NK-92 (cell line): ENCODE data around the gene MARF1.
"Not testable (repeated sequence)": the region's sequence is repeated elsewhere in the genome, so short reads cannot be mapped to it uniquely, and the experiment has no call there.

Experiments used
- DNase-seq: peaks from one replicate; lab custom pipeline; 2025; ENCODE audit not compliant: unreplicated experiment; lab: John Stamatoyannopoulos, UW

MARF1 gene

DNA sequence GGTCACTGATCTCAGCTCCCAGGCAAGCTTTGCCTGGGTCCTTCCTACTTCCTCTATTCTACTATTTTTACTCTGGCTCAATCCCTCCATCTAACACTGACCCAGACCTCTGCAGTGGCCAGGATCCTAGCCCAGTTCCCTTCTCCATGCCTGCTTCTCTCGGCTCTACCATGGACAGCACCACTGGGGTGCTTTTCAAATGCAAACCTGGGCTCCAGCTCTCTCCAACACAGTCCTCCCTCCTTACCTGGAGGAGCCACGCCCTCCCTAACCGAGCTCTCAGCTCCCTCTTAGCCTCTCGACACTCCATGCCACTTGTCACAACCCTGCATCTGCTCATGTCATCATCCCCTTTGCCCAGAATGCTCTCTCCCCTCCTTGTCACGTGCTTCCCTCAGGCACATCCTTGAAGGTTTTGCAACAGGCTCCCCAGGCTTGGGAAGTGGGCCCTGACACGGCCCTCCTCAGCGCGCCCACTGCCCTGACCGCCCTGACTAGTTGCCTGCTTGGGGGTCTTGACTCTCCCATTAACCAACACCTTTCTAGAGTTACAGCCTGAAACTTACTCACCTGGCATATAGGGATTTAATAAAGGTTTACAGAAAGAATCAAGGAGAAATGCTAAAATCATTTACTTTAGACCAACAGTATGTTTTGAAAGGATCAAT is 41.6 kb downstream of the MARF1 start:
- no peak for DNase-seq

DNA sequence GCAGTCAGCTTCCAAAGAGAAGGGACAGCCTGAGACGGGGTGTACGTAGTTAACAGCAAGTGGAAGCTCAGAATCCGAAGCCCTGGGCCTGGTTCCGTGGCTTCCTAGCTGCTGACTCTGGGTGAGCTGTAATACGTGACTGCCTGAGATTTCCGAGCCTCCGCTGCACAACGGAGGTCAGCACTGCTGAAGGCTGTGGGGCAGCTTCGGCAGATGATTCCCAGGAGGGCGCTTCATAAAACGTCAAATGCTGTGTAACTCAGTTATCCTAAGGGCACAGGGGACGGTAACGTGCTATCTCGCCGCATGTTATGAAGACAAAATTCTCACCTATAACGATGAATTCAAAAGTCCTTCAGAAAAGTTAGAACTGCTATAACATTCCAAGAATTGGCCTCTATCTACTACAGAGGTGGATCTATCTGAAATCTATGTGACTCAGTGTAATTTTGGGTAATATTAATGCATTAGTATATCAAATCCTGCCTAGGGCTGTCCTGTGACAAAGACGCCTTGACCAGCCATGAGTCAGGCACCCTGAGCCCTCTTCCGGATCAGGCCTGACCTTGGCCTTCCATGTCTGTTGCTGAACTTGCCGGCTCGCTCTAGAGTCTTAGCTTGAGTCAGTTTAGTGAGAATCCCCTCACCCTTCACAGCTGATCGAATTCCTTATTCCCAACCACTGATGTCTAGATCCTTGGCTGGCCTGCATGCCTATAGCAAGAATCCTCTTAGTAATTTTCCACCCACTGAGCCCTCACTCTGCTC is 43.5 kb downstream of the MARF1 start:
- DNase-seq: no peak

DNA sequence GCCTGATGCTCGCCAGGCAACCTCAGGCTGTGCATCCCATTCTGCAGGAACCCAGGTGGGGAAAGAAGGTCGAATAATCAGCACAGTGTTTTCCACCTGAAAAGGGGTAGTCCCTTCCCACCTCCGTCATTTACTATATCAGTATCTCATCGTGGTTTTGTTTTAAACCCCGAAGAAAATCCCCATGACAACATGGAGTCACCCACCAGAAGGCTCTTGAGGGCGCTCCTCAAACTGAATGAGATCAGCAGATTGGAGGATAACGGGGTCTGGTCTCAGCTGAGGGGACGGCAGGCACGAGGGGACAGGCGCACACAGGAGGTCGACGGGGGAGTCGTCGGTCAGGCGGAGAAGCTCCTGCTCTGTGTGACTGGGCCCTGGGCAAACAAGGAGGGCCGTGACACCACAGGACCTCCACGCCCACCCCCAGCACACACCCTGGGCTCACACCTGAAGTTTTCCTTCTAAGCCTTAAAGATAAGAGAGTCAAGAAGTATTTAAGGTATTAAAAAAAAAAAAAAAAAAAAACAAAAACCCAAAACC is 44.2 kb downstream of the MARF1 start:
- DNase-seq: no peak

DNA sequence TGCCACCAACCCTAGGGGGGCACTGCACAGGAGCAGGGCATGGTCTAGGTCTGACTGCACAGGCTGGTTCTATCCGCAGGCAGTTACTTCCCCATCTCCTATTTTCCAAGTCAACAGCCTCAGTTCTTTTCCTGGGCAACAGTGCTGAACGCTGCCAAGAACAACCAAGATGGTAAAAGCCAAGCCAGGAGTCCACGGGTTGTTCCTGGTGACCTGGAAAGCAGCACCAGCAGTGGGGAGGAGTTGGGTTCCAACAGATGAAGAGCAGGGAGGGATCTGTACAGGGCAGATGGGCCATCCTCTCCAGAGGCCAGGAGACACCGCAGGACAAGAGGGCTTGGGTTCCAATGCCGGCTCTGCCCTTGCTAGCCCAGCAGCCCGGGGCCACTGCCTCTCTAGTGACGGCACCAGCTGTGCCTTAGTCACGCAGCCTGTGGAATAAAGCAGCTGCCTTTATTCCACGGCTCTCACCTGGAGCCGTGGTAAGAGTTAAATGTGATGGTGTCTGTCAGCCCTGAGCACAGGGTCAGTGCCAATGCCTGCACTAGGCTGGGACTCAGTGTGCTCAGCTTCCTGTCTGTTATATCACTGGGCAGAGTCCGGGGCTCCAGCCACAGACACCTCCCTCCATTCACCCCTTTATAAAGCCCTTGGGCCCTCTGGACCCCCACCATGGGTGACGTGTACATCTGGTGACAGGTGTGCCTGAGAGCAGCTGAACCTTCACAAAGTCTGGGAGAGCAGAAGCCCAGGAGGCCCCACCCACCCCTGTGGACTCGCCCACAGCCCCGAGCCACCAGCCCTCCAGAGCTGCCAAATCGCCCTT is 44.9 kb downstream of the MARF1 start:
- DNase-seq: no peak

DNA sequence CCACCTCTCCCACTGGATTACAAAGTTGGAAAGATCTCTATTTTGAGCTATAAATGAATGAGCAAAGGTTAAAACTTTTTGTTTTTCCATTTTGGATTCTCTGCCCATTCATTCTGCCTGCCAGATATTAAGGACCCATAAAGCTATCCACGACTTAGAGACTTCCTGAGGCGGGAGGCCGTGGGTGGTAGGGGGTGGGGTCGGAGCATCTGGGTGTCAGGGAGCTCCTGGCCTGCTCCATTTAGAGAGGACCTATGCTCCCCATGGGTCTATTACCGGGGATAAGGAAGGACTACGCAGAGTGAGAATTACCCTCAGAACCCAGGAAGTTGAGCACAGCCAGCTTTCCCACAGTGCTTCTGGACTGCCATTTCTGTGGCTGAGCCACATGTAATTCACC is 45.8 kb downstream of the MARF1 start:
- no peak for DNase-seq

DNA sequence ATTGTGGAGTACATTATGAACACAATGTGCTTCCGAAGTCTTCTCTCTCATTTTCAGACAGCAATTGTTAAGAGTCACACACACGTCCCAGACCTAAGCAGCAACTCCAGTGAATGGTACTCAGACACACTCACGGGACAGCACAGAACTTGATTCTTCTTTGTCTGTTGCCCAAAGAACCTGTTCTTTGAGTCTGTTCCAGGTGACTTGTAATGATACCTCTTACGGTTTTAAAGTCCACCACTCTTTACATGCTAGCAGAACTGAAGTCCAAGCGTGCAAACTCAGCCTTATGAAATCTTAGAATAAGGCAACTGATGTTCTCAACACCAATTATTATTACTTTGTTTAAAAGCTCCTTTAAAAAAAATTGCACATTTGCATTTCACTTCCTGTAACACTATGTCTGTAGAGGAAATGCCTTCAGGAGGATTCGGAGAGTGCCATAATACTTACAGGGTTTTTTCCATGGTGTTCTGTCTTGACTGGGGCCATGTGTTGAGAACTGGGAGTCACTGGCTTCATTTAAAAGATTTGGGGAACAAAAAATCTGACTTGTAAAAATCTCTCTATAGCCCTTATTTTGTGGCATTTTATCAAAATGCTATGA is 48.1 kb downstream of the MARF1 start:
- DNase-seq: no peak

DNA sequence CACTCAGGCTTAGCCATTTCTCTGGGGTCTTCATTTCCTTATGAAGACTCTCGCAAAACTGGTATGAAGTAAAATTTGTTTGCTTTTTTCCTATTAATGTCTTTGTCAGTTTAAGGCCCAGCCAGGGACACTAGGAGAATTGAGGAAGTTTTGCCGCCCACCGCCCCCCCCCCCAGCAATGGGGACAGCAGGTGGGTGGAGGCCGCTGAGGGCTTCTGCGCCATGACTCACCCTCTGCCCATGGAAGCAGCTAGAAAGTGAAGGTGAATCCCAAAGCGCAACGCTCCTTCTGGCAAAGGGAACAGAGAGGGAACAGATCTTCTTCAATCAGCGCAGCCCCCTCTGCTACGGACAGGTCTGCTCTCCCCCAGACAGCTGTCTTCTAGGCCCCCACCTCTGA is 49.7 kb downstream of the MARF1 start:
- DNase-seq: no peak

DNA sequence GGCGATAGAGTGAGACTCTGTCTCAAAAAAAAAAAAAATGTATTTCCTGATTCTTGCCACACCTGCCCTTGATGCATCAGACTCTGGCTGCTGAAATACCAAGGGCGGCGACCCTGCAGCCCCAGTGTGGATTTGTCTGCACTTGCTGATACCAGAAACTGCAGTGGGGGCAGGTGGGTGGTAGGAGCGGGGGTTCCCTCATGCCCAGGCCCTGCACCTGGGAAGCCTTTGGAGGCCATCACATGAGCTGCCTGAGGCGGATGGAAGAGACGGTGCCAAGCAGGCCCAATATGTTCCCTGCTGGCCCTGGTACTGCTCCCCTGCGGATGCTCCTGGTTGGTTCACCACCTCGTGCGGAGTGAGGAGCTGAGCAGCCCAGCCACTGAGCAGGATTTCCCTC is 50.6 kb downstream of the MARF1 start:
- DNase-seq: no peak

DNA sequence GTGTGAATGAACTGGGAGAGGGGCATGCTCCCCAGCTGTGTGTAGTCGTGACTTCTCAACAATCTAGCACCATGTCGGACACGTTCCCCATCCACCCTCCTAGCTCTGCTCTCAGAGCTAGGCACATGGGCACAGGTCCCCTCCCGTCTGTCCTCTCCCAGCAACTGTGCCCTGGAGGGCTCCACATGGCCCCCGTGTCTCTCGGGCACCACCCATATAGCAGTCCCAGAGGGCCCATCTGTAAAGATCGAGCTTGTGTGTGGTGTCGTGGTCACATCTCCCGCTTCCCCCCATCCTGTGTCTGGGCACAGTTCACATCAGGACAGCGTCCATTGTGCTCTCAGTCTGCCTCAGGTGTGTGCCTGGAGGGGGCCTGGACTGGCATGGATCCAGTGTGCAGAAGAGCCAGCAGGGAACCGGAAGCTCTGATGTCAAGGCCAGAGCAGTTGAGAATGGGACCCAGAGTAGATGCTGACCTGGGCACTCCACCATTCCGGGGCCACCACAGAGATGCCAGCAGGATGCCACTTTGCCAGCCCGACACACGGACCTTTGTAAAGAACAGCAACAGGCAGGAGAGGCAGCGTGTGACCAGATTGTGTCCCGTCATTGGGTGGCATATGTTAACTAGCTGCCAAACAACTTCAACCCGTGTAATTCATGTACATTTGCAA is 55.7 kb downstream of the MARF1 start:
- no peak for DNase-seq

DNA sequence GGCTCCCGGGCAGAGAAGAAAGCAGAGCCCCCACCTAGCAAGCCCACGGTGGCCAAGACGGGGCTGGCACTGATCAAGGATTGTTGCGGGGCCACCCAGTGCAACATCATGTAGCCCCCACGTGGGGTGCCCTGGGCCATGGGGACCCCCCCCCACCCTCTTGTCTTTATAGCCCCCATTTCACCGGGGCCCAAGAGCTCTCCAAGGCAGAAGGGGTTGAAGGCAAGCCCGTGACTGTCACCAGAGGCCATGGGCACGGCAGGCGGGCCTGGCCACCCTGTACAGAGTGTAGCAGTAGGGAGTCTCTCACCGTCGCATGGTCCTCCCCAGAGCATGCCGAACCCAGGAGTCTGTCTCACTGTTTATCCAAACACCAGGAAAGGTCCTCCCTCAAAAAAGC is 56.2 kb downstream of the MARF1 start:
- no peak for DNase-seq

DNA sequence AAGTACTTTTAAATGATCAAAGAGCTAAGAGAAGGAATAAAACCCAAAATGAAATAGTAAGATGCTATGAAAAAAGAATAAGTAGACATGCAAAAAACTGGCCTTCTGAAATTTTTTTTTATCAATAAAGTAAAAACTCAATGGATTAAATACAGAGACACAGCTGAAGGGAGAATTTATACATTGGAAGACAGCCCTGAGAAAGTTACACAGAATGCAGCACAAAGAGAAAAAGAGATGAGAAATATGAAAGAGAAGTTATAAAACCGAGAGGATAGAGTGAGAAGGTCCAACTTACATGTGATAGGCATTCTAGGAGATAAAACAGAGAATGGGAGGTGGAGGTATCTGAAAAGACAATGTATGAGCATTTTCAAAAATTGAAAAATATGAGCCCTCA is 57.0 kb downstream of the MARF1 start:
- no peak for DNase-seq

DNA sequence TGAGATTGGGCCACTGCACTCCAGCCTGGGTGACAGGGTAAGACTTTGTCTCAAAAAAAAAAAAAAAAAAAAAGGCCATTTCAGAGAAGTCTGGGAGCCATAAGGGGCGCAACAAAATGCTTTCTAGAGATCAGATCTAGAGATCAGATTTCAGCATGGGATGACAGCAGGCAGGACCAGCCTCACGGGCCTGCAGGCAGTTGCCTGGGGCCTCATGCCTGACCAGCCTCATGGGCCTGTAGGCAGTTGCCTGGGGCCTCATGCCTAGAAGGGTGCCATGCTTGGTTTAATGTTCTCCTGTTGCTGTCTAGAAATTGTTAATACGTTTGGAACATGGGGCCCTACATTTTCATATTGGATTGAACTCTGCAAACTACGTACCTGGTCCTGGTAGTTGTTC is 59.4 kb downstream of the MARF1 start:
- no peak for DNase-seq

DNA sequence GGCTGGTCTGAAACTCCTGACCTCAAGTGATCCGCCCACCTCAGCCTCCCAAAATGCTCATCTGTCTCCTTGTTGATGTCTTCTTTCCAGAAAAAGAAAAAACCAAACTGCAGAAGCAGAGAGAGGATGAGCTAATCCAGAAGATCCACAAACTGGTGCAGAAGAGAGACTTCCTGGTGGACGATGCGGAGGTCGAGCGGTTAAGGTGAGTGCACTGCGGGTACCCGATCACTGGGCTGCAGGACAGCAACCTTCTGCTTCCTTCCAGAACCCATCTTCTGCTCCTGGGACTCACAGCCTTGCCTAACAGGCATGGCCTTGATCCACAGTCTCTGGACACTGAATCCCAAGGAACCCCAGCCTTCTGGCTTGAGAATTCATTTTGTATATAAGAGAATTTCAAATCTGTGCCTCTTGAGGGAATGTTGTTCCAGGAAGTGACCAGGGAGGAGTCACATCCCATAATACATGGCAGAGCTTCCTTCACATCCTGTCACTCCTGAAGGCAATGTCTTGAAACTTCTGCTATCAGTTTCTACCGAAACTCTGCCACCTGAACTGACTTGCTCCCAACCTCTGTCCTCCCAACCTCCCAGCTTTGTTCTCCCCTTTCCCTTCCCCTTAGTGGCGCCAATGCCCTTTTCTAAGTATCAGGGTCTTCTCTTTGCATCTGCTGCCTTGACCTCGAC is 61.7 kb downstream of the MARF1 start:
- no peak for DNase-seq

DNA sequence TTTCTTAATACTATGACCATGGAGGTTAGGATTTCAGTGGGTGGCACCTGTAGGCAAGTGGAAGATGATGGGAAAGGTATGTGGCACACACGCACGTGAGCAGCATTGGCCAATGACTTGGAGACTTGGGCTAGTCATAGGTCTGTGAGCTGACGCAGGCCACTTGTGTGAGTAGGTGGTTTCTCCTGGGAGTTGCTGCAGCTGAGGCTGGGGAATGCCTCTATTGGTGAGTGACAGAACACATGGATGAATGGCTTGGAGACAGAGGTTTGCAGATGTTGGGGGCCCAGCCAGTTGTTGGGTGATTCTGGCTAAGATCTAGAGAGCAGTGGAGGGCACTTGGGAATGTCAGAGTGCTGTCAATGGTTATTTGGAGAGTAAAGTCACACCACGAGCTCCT is 64.1 kb downstream of the MARF1 start:
- no peak for DNase-seq

DNA sequence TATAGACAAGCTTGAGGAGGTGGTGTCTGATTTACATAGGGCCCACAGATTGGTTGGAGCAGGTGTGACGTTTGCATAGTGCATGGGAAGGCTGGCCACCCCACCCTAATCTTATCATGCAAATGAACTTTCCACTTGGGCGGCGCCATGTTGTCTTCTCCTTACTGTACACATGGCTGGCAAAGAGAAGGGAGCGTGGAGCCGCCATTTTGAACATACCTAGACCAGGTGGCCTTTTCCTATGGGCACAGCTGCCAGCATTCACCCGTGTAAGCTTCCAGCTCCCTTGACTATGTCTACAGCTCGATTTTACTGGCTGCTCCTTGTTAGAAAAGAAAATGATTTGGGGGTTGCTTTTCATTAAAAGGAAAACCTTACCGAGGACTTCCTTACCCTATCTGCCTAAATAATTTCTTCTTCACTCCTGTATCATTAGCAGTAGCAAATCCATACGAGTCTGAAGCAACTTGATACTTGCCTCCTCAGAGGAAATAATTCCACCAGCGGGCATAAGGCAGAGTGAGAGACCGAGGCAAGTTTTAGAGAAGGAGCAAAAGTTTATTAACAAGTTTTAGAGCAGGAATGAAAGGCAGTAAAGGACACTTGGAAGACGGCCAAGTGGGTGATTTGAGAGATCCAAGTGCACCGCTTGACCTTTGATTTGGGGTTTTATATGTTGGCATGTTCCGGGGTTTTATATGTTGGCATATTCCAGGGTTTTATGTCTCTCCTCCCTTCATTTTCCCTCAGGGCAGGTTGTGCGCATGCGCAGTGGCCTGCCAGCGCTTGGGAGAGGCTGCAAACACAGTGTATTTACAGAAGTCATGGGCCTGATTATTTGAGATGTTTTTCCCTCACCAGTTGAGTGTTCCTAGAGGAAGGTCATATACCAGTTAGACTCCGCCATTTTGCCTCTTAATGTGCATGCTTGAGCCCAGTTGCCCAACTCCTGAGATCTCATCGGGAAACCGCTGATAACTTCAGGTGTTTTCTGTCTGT is 65.7 kb downstream of the MARF1 start:
- DNase-seq: no peak

DNA sequence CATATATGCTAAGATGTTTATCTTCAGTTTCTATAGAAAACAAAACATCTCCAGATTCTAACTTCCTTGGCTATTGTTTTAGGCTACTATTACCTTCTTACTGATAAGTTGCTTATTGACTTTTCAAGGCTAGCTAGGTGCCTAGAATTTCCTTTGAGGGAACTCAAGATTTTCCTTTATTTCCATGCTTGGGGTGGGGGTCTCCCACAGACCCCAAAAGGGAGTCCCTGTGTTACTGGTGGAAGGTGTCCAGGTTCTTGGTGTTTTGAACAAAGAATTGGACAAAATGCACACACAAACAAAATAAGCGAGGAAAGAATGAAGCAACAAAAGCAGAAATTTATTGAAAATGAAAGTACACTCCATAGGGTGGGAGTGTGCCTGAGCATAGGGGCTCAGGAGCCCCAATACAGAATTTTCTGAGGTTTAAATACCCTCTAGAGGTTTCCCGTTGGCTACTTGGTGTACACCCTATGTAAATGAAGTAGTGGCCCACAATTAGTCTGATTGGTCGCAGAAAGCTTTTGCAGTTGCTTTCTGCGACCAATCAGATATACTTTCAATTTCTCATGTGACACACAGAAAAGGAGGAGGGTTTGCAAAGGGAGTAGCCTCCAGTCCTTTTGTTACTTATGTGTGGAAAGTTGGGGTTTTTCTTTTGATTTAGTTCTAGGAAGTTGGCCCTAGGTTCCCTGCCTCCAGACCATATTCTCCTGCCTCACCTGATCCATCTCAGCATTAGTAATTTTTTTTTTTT is 67.5 kb downstream of the MARF1 start:
- DNase-seq: no peak

DNA sequence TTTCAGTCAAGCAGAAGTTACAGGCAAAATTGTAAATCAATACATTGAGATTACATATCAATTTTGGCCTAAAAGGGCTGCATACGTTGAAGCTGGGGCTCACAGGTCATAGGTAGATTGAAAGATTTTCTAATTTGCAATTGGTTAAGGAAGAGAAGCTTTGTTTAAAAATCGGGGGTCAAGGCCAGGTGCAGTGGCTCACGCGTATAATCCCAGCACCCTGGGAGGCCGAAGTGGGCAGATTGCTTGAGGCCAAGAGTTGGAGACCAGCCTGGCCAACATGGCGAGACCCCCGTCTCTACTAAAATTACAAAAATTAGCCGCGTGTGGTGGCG is 68.4 kb downstream of the MARF1 start:
- no peak for DNase-seq

DNA sequence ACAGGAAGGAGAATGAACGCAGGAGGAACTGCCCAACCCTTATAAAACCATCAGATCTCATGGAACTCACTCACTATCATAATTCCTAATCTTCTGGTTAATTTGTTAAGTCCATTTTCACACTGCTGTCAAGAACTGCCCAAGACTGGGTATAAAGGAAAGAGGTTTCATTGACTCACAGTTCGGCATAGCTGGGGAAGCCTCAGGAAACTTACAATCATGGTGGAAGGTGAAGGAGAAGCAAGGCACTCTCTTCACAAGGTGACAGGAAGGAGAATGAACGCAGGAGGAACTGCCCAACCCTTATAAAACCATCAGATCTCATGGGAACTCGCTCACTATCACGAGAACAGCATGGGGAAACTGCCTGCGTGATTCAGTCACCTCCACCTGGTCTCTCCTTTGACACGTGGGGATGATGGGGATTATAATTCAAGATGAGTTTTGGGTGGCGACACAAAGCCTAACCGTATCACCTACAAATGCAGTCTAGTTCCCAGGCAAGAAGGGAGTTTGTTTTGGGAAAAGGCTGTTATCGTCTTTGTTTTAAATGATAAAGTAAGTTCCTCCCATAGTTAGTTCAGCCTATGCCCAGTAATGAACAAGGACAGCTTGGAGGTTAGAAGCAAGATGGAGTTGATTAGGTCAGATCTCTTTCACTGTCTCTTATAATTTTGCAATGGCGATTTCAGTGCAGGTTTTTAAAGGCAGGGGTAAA is 68.9 kb downstream of the MARF1 start:
- DNase-seq: not testable (repeated sequence)
